Stimulated activated CD8-positive, alpha-beta memory T cell treated with anti-CD3 and anti-CD28 coated beads, Interleukin-15, amount 100 ng/mL, for 24 hours (primary cell): ENCODE measurements around the gene SPATA32.
"Not testable (repeated sequence)": the region's sequence is repeated elsewhere in the genome, so short reads cannot be mapped to it uniquely, and the experiment has no call there.

Experiments
- DNase-seq: peaks from one replicate; pipeline ENCODE4 v3.0.0-alpha.2; 2020; ENCODE audit warnings: low read depth

The SPATA32 gene, protein sequence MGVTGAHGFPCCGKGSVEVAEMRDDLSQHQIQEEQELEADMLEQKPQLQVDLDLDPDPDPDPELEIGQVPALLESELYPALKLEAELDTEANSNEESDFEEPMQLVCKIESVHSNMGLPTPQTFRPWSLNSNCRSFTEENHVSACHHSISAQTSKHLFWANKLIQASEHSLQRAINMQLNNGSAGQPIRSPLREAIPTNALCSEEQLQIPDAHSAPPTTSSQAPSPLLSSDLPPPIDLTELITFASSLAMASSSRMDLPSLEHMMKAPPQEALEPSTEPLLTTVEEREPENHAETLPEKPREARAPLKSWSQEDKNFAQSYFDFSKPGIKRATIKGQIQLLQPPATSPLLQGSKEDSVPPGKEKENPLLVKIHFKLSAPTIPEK

DNA sequence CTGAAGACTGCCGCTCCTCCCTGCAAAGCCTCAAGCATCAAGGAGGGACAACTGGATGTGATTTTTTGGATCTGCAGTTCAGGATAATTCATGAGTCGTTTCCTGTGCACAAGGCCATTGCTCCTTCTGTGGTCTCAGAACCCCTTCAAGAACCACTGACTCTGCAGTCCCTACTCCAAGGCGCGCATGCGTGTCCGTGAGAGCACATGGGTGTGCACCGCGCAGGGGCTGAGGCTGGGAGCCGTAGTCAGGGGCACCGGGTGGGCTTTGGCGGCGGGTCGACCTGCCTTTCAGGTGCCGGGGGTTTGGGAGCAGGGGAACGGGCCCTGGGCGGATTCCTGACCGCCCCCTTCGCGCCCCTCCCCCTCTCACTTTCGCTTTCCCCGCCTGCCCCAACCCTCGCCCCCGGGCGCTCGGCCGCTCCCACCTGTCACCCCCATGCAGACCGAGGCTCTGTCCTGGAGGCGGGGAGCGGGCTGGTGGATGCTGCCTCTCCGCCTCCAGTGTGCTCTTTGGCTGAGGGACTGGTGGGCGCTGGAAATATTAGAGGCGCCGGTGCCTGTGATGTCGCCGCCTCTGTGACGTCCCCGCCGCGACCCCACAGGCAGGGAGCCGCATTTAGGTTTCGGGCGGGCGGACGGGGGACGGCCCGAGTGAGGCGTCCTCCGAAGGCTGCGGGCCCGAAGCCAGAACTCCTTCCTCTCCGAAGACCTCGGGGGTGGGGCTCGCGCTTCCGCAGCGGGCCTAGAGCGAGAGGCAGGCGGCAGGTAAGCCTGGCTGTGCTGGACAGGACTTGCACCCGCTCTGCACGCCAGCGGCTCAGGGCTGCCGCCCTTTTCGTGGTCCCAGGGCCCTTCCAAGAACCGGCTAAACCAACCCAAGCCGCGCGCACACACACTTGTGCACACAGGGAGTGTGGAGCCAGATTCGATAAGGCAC, at the start of gene SPATA32:
Gene SPATA32 (minus strand): TSS at position 518 of the 939 bp plus-strand sequence. CDS start 78 bp downstream, at position 440.
- peak; percentile 39 for DNase-seq

DNA sequence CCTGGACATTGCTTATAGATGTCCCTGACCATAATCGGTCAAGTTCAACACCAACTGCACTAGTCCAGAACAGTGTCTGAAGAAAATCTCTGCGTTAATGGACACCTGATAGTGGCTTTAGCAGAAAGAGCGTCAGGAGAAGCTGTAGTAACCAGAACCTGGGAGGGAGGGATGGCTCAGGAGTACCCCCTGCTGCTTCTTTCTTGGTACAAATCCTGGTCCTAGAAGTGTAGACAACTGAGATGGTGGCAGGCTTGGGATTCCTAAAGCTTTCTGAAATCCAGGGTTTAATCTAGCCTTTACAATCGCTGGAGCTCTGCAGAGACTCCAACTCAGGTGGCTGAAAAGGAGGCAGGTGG, 49.5 kb upstream of the SPATA32 start:
- DNase-seq, result no peak

DNA sequence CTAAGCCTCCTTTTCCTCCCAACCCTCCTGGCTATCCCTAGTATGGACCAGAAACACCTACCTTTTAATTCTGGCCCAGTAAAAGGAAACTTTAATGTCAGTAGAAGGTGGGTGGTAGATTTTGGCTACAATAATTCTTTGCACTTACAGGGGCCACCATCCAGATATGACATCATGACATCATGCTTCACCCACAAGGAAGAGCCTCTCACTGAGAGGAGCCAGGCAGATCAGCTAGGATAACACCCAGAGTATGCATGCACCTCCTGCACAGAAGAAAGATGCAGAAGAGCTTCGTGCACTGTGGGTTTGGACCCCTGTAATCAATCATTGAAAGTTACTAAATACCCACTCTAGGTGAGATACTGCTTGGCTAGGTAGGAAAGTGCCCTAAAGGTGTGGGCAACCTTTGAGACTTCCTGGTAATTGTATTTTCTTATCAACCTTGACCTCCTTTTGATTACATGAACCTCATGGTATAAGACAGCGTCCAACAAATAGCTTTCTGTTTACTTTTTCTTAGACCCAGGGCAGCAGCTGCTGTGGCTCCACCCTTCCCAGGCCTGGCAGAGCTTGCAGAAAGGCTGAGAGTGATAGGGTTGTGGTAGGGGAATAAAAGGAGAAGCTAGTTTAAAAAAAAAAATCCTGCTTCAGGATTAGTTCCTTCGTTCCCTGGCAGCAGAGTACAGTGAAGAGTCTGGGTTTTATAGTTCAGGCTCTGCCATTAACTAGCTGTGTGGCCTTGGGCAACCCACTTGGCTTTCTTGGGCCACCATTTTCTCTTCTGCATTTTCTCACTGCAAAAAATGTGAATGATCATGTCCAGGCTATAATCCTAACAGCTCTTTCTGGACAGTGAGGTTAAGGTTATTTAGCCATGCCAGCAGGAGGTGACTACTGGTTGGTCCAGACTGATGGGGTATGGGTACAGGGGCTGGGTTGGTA, 48.8 kb upstream of the SPATA32 start:
- DNase-seq, result no peak

DNA sequence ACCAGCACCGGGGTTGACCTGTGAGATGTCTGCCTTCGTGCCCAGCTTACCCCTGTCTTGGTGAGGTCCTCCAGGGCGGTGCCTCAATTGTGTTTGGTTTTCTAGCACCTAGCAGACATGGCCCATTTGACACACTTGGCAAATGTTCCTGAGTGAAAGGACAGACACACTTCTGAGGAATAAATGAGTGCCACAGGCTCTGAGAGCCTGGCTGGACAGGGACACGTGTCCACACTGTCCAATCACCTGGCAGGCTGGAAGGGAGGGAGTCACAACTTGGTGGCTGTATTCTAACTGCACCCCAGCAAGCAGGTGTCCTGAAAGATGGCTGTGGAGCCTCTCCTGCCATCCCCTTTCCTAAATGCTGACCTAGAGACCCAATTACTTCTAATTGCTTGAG, 47.5 kb upstream of the SPATA32 start:
- no peak for DNase-seq

DNA sequence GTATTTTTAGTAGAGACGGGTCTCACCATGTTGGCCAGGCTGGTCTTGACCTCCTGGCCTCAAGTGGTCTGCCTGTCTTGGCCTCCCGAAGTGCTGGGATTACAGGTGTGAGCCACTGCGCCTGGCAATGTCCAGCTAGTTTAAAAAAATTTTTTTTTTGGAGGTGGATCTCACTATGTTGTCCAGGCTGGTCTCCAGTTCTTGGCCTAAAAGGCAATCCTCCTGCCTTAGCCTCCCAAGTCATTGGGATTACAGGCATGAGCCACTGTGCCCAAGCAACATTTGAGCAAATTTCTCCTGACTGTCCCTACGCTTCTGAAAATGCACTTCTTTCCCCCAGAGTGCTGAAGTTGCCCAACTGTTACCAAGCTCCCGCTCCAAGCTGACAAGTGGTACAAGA, 46.9 kb upstream of the SPATA32 start:
- DNase-seq, result no peak

DNA sequence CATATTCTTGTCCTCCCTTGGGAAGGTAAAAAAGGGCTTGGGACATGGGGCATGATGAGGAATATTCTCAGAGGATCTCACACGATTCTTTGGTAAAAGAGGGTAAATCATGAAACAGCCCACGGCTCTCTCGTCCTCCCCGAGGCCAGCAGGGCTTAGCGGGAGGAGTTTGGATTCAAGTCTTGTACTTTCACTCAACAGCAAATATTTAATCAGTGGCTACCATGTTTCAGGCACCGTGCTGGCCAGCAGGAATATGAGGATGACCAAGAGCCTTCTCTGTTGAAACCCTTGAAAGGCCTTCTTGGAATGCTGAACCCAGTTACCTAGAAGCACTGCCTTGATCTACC, 46.1 kb upstream of the SPATA32 start:
- no peak for DNase-seq

DNA sequence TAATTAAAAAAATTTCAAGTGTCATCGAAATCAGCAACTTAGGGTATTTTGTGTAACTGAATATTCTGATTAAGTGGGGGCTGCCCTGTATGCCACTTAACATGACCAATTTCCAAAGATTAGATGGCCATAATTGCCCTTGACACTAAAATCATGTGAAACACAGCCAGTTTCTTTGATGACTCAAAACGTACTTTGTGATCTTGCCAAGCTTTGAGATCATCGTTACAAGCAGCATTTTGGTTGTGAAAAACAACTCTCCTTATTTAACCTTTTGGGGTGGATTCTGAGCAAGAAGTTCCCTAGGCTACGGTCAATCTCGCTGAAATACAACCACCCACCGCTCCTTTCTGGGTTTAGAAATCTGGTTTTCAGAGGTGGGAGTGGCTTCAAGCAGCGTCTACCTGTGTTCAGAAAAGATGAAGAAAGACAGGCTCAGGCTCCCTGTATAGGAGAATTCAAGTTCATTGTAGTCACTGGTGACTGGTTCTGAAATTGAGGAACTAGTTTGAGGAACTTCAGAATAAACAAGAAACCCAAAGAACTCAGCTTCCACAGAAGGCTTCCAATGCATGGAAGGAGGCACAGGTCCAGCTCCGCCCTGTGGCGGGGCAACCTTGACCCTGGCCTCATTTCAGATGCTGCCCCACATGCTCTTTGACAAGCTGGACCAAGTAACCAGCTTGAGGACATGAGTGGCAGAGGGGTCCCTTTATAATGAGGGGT, 45.6 kb upstream of the SPATA32 start:
- no peak for DNase-seq

DNA sequence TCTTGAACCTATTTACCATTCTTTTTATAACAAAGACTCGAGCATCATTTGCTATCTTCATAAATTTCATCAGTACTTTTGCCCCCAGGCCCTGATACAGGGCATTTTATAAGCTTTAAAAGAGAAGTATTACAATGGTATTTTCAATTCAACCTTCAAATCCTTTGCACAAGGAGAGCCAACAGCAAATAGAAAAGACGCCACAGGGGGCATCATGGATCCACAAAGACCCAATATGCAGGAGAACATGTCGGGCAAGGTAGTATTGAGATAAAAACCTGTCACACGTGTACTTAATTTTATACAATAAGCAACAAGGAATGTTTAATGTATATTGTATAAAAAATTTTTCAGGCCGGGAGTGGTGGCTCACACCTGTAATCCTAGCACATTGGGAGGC, 44.7 kb upstream of the SPATA32 start:
- DNase-seq, result no peak

DNA sequence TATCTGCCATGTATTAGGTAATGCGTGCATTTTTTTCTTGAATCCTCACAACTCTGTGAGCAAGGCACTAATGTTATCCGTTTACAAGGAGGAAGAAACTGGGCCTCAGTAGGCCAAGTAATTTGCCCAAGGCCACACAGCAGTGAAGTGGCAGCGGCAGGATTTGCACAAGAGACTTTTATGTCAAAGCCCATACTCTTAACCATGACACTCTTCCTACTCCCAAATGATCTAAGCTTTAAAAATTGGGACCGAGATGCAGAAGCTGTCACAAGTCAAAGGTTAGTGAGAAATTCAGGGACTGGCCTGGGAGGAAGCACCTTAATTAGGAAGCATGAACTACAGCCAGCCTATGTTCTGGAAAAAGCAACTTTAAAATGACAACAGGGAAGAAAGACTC, 44.2 kb upstream of the SPATA32 start:
- DNase-seq, result no peak

DNA sequence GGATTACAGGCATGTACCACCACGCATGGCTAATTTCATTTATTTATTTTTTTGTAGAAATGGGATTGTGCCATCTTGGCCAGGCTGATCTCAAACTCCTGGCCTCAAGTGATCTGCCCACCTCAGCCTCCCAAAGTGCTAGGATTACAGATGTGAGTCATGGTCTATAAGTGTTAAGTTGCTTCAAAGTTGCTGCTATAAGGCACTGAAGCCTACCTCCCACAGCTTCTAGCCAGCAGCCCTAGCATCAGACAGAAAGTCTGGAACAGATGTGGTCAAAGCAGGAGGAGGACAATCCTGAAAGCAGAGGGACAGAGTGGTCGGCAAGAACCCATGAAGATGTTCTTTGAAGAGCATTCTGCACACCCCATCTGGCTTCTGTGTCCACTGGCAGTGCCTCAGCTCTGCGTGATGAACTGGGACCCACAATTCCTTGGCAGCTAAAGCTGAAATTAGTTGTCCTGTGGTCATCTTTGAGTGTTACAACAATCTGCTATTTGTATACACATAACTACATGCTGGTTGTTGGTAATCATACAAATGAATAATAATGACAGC, 43.7 kb upstream of the SPATA32 start:
- no peak for DNase-seq

DNA sequence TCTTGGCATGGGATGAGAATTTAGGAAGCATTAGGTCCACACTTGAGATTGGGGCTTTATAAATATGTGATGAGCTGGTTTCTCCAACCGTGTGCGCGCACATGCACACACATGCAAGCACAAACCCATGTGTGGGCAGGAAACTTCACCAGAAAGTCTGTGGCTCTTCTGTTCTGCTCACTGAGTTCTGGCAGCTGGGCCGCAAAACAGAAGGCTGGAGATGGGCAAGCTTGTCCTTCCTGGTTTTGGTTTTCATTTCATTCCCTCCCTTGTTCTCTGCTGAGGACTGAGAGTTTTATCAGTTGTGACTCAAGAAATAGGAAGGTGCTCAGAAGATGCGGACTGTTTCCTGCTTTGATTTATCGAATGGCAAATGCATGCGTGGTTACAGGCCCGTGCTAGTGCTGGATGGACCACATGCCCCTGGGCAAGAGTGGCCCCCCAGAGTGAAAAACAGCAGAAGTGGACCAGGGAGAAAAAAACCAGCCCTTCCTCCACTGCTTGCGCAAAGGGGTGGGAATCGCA, 40.8 kb upstream of the SPATA32 start:
- DNase-seq, result no peak

DNA sequence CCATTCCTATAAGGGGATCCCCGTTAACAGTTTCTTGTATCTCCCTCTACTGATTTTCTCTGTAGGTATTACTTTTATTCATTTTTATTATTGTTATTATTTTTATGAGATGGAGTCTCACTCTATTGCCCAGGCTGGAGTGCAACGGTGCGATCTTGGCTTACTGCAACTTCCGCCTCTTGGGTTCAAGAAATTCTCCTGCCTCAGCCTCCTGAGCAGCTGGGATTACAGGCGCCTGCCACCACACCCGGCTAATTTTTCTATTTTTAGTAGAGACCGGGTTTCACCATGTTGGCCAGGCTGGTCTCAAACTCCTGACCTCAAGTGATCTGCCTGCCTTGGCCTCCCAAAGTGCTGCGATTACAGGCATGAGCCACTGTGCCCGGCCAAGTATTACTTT, 40.3 kb upstream of the SPATA32 start:
- not testable (repeated sequence) for DNase-seq

DNA sequence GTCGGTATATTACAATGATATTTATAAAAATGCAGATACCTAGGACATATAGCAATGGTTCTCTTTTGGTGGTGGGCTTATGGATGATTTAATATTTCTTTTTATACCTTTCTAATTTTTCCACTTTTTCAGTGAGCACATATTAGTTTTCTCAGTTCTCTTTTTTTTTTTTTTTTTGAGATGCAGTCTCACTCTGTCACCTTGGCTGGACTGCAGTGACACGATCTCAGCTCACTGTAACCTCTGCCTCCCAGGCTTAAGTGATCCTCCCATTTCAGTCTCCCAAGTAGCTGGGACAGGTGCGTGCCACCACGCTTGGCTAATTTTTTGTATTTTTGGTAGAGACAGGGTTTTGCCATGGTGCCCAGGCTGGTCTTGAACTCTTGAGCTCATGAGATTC, 39.8 kb upstream of the SPATA32 start:
- DNase-seq, result no peak

DNA sequence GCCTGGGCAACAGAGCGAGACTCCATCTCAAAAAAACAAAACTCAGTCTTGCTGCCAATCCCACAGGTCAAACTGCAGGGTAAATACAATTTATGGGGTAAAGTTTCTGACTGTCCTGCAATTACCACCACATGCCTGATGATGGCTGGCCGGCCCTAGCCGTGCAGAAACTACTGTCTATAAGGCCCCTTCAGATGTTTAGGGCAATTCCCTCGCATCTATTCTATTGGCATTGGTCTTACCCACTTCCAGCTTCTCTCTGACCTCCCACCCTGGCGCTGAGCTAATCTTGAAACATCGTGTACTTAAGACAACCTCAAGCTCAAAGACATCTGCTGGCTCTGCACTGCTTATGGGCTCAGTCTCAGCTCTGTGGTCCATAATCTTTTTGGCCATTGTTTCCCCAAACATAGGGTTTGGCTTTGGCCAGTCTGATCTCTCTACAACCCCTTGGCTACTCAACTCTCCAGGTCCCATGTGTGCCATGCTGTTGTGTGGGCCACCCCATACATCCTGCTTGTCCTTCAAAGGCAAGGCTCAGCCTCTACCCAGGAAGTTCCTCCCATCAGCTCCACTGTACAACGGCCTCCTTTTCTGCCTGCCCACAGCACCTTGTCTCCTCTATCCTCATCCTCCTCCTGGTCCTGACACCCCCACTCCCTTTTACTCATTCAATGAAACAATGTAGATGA, 38.3 kb upstream of the SPATA32 start:
- no peak for DNase-seq

DNA sequence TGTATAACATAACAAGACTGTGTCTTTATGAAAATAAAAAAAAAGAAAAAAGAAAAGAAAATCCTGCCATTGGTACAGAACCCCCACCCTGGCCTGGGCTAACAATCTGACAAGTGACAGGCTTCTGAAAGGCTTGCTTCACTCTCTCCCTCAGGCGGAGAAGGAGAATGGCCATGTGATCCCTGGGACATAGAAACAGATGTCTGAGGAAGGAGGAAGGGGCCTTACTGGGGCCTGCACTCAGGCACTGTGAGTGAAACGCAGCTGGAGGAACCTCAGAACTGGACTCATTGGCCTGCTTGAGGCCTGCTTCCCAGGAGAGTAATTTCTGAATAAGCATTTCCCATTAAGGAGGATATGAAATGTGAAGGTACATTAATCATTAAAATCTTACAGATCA, 37.5 kb upstream of the SPATA32 start:
- DNase-seq, result no peak

DNA sequence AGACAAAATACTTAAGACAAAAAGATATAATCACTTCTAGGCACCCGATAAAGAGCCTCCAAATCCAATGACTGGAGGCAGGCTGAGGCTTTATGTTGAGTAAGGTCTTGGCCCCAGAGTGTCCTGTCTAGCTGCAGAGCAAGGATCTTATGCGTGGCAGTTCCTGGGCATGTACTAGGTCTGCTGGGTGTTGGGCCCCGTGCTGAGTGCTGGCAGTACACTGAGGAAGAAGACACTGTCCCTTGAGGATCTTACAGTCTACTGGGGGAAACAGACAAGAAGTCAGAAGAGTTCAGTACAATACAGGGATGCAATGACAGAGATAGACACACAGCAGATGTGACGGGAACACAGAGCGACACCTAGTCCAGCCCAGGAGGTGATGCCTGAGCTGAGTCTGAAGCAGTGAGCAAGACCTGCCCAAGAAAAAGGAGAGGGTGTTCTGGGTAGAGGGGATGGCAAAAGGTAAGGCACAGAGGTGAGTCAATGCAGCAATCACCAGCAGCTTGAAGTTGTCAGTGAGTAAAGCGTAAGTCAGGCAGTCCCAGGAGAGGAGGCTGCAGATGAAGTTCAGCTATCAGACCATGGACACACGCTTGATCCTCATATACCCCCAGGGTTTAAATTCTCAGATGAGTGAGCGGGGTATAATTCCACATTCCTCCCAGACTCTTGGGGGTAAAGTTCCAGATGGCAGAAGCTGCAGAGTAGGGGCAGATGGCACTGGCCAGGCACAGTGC, 36.8 kb upstream of the SPATA32 start:
- DNase-seq, result no peak

DNA sequence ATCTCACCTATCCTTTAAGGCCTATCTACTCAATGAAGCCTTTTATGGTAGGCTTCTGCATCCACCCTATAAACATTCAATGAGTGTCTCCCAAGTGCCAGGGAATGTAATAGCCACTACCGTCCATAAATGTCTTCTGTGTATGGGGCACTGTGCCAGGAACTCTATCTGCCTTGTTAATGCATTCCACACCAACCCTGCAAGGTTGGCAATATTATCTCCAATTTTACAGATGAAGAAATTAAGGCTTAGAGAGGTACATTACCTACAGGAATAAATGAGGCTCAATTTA, 34.9 kb upstream of the SPATA32 start:
- DNase-seq, result no peak

DNA sequence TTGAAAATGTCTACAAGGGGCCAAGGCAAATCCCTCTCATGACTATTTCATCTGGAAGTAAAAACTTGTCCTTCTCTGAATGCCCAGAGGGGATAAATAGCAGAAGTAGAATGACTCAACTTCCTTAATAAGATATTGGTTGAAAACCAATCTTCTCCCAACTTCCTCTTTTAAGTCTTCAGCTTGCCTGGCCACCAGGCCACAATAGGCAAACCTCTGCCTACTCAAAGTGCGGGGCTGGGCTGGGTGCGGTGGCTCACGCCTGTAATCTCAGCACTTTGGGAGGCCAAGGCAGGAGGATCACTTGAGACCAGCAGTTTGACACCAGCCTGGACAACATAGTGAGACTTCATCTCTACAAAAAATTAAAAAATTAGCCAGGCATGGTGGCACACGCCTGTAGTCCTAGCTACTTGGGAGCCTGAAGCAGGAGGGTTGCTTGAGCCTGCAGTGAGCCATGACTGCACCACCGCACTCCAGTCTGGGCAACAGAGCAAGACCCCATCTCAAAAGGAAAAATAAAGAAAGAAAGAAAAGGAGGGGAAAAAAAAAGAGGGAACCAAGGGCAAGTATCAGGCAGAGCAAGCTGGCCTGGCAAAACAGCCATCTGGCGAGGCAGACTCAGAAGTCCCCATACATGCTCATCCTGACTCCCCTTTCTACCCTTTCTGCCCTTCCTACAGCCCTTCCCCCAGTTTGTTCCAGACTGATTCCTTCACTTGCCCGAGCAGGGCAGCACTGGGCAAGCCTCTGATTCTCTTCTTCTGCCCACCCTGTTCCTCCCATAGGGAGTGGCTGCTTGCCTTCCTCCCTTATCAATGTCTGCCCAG, 34.3 kb upstream of the SPATA32 start:
- no peak for DNase-seq

DNA sequence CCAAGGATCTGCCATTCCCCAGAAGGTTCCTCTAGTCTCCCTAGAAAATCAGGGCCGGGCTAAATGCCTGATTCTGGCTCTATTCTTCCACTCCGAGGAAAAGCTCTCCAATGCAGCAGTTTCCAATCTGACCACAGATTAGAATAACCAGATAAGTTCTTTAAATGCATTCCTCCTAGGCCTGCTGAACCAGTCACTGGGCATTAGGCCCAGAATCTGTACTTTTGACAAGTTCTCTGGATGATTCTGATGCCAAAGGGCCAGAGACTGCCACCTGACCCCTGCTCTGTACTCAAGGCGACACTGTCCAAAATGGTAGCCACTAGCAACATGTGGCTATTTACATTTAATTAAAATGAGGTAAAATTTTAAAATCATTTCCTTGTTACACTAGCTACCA, 32.6 kb upstream of the SPATA32 start:
- no peak for DNase-seq
